Activated T-cell treated with anti-CD3 and anti-CD28 coated beads for 1 hour (primary cell): ENCODE data around the gene MYO1B.

ENCODE experiments used
- DNase-seq: peaks from one replicate; pipeline ENCODE4 v3.0.0-alpha.2; 2020; ENCODE audit warnings: low read depth

Gene MYO1B

GRCh38 chr2:191362841-191363240 lies 117.6 kb downstream of the MYO1B start:
- no peak for DNase-seq

- DNase-seq, result no peak
Measured at GRCh38 chr2:191363267-191363666, 118.1 kb downstream of the MYO1B start.

- no peak for DNase-seq
Measured at GRCh38 chr2:191365089-191365488, 119.9 kb downstream of the MYO1B start.

GRCh38 chr2:191366199-191366598 lies 121.0 kb downstream of the MYO1B start:
- no peak for DNase-seq

GRCh38 chr2:191369034-191369433 lies 123.8 kb downstream of the MYO1B start:
- no peak for DNase-seq

- no peak for DNase-seq
Measured at GRCh38 chr2:191374366-191374765, 129.2 kb downstream of the MYO1B start.

- no peak for DNase-seq
Measured at GRCh38 chr2:191374939-191375338, 129.7 kb downstream of the MYO1B start.

- no peak for DNase-seq
Measured at GRCh38 chr2:191376981-191377629, 131.9 kb downstream of the MYO1B start.

- no peak for DNase-seq
Measured at GRCh38 chr2:191379375-191379774, 134.2 kb downstream of the MYO1B start.

GRCh38 chr2:191382801-191383200 lies 137.6 kb downstream of the MYO1B start:
- no peak for DNase-seq

GRCh38 chr2:191383486-191383885 lies 138.3 kb downstream of the MYO1B start:
- no peak for DNase-seq

- no peak for DNase-seq
Measured at GRCh38 chr2:191384829-191385228, 139.6 kb downstream of the MYO1B start.

- no peak for DNase-seq
Measured at GRCh38 chr2:191385416-191386160, 140.4 kb downstream of the MYO1B start.

- no peak for DNase-seq
Measured at GRCh38 chr2:191386938-191387536, 141.8 kb downstream of the MYO1B start.

- DNase-seq, result no peak
Measured at GRCh38 chr2:191389288-191389687, 144.1 kb downstream of the MYO1B start.

- no peak for DNase-seq
Measured at GRCh38 chr2:191391171-191391570, 146.0 kb downstream of the MYO1B start.

GRCh38 chr2:191394043-191394442 lies 148.8 kb downstream of the MYO1B start:
- DNase-seq, result no peak

- DNase-seq, result no peak
Measured at GRCh38 chr2:191396794-191397193, 151.6 kb downstream of the MYO1B start.

GRCh38 chr2:191399601-191400000 lies 154.4 kb downstream of the MYO1B start:
- no peak for DNase-seq

GRCh38 chr2:191401287-191401686 lies 156.1 kb downstream of the MYO1B start:
- DNase-seq, result no peak

GRCh38 chr2:191402966-191403565 lies 157.9 kb downstream of the MYO1B start:
- no peak for DNase-seq

- DNase-seq, result no peak
Measured at GRCh38 chr2:191404568-191404991, 159.4 kb downstream of the MYO1B start.

- no peak for DNase-seq
Measured at GRCh38 chr2:191405546-191405945, 160.3 kb downstream of the MYO1B start.
